SK-N-SH (cell line): Measurements from ENCODE around the gene C2orf66. TPM values are rescaled to one million over a fixed set of nuclear protein-coding genes. Genes with fewer than 3 reads are reported as not detected.

Experiments used
- CTCF ChIA-PET: fragments of 300-600, 350-600 bp; formaldehyde crosslinking; extraction: SDS; loops from one replicate; lab custom pipeline; 2021; lab: Yijun Ruan, JAX
- POLR2A ChIA-PET: fragments of 350-600 bp; sonication (Branson Sonifier 250); formaldehyde crosslinking; extraction: SDS; loops from one replicate; lab custom pipeline; 2020; ENCODE audit warnings: antibody characterized with exemption, inconsistent platforms; lab: Yijun Ruan, JAX
- DNase-seq: peaks from one replicate; pipeline ENCODE4 v3.0.0; 2012
- H2AFZ ChIP-seq: fragments of 200-600 bp; sonication (generic); 2 replicates; pipeline ENCODE4 v1.8.1; 2016; ENCODE audit warnings: antibody characterized with exemption, mild to moderate bottlenecking, low read depth
- H3F3A ChIP-seq: fragments of 200-600 bp; sonication (generic); replicated peaks from 2 replicates; pipeline ENCODE3; 2016; ENCODE audit warnings: antibody characterized with exemption, mild to moderate bottlenecking; ENCODE audit not compliant: insufficient read depth
- H3K27ac ChIP-seq, 2 experiments: fragments of 200-500 bp in 1 of 2; fragments of 200-600 bp in 1 of 2; sonication (Bioruptor generic) in 1 of 2; sonication (generic), shearing (Covaris generic) in 1 of 2; 2 replicates each; pipeline versions ENCODE4 v1.5.1 to v1.6.1; 2014 to 2016; ENCODE audit warnings: low read depth in 2 of 2, inconsistent platforms in 1 of 2, low read length in 1 of 2, mild to moderate bottlenecking in 1 of 2, mixed read lengths in 1 of 2
- H3K27me3 ChIP-seq: fragments of 200-600 bp; sonication (generic), shearing (Covaris generic); 2 replicates; pipeline ENCODE4 v1.6.1; 2016; ENCODE audit warnings: mixed run types; ENCODE audit not compliant: insufficient read depth
- H3K36me3 ChIP-seq, 2 experiments: fragments of 200-500 bp in 1 of 2; fragments of 200-600 bp in 1 of 2; sonication (Bioruptor generic) in 1 of 2; sonication (generic) in 1 of 2; replicated peaks in 1 of 2; 2 replicates each; pipeline versions ENCODE3 to v1.5.1; 2014 to 2016; ENCODE audit warnings: low read length in 1 of 2, mild to moderate bottlenecking in 1 of 2; ENCODE audit not compliant: insufficient read depth in 2 of 2, control insufficient read depth in 1 of 2
- H3K4me1 ChIP-seq, 2 experiments: fragments of 200-500 bp in 1 of 2; fragments of 200-600 bp in 1 of 2; sonication (Bioruptor generic) in 1 of 2; sonication (generic), shearing (Covaris generic) in 1 of 2; 2 replicates each; pipeline versions ENCODE4 v1.5.1 to v1.6.1; 2014 to 2016; ENCODE audit warnings: low read depth in 1 of 2, low read length in 1 of 2, mixed run types in 1 of 2; ENCODE audit not compliant: insufficient read depth in 2 of 2, control insufficient read depth in 1 of 2
- H3K4me2 ChIP-seq: fragments of 200-600 bp; sonication (generic), shearing (Covaris generic); 2 replicates; pipeline ENCODE4 v1.6.1; 2017; ENCODE audit warnings: mixed run types
- H3K4me3 ChIP-seq, 2 experiments: fragments of 200-500 bp in 1 of 2; fragments of 200-600 bp in 1 of 2; sonication (Bioruptor generic) in 1 of 2; sonication (generic), shearing (Covaris generic) in 1 of 2; 2 replicates each; pipeline versions ENCODE4 v1.5.1 to v1.8.1; 2014 to 2016; ENCODE audit warnings: low read depth in 2 of 2, inconsistent platforms in 1 of 2, low read length in 1 of 2, mild to moderate bottlenecking in 1 of 2, mixed read lengths in 1 of 2, moderate library complexity in 1 of 2
- H3K79me2 ChIP-seq: fragments of 200-600 bp; sonication (generic); 2 replicates; pipeline ENCODE4 v1.8.1; 2017; ENCODE audit warnings: mild to moderate bottlenecking; ENCODE audit not compliant: insufficient read depth
- H3K9ac ChIP-seq: fragments of 200-600 bp; sonication (generic); 2 replicates; pipeline ENCODE4 v1.6.1; 2017; ENCODE audit warnings: mixed run types
- H3K9me2 ChIP-seq: fragments of 200-600 bp; sonication (generic); 2 replicates; pipeline ENCODE4 v1.6.1; 2017; ENCODE audit warnings: mixed run types
- H3K9me3 ChIP-seq: fragments of 200-600 bp; sonication (generic); 2 replicates; pipeline ENCODE4 v1.6.1; 2017; ENCODE audit warnings: mixed run types, mild to moderate bottlenecking, moderate library complexity
- H4K20me1 ChIP-seq: fragments of 200-600 bp; sonication (generic); 2 replicates; pipeline ENCODE4 v1.6.1; 2017; ENCODE audit warnings: mild to moderate bottlenecking, mixed run types; ENCODE audit not compliant: insufficient read depth
- FOSL2 ChIP-seq: IDR thresholded peaks from 2 replicates; pipeline ENCODE4 v1.4.0; 2012; ENCODE audit warnings: low read depth, mild to moderate bottlenecking, moderate library complexity, borderline replicate concordance
- FOXM1 ChIP-seq: IDR thresholded peaks from 2 replicates; pipeline ENCODE4 v1.4.0; 2012; ENCODE audit warnings: low read depth, mild to moderate bottlenecking
- GABPA ChIP-seq: IDR thresholded peaks from 2 replicates; pipeline ENCODE4 v1.4.0; 2012; ENCODE audit warnings: low read depth, mild to moderate bottlenecking
- MAX ChIP-seq: IDR thresholded peaks from 2 replicates; pipeline ENCODE4 v1.4.0; 2012; ENCODE audit warnings: low read depth
- MEF2A ChIP-seq: IDR thresholded peaks from 2 replicates; pipeline ENCODE4 v1.4.0; 2012; ENCODE audit warnings: low read depth, borderline replicate concordance
- MXI1 ChIP-seq: IDR thresholded peaks from 2 replicates; pipeline ENCODE4 v1.6.1; 2012; ENCODE audit warnings: mild to moderate bottlenecking, low read depth, low read length, improper control_type of control experiment
- NRF1 ChIP-seq: IDR thresholded peaks from 2 replicates; pipeline ENCODE4 v1.6.1; 2012; ENCODE audit warnings: low read depth, mild to moderate bottlenecking, low read length
- RCOR1 ChIP-seq: fragments of 150-350 bp; IDR thresholded peaks from 2 replicates; pipeline ENCODE4 v1.6.1; 2017; ENCODE audit warnings: antibody characterized with exemption, low read length
- RXRA ChIP-seq: IDR thresholded peaks from 2 replicates; pipeline ENCODE4 v1.4.0; 2012; ENCODE audit warnings: low read depth, mild to moderate bottlenecking, borderline replicate concordance
- SMC3 ChIP-seq: IDR thresholded peaks from 2 replicates; pipeline ENCODE4 v1.6.1; 2012; ENCODE audit warnings: low read depth, low read length, improper control_type of control experiment
- TAF1 ChIP-seq: IDR thresholded peaks from 2 replicates; pipeline ENCODE4 v1.6.1; 2012; ENCODE audit warnings: low read depth, mild to moderate bottlenecking, low read length, moderate library complexity, borderline replicate concordance
- TCF12 ChIP-seq: IDR thresholded peaks from 2 replicates; pipeline ENCODE4 v1.4.0; 2012
- TEAD4 ChIP-seq: IDR thresholded peaks from 2 replicates; pipeline ENCODE4 v1.4.0; 2012; ENCODE audit warnings: mild to moderate bottlenecking, borderline replicate concordance; ENCODE audit not compliant: insufficient read depth
- USF1 ChIP-seq: IDR thresholded peaks from 2 replicates; pipeline ENCODE4 v1.4.0; 2012; ENCODE audit warnings: low read depth, borderline replicate concordance
- USF2 ChIP-seq: fragments of 150-350 bp; IDR thresholded peaks from 2 replicates; pipeline ENCODE4 v1.6.1; 2017; ENCODE audit warnings: antibody characterized with exemption, low read length, low read depth, borderline replicate concordance
- YY1 ChIP-seq: IDR thresholded peaks from 2 replicates; pipeline ENCODE4 v1.4.0; 2012; ENCODE audit warnings: low read depth, mild to moderate bottlenecking
- WGBS: methylation state at CpG from one replicate; pipeline ENCODE4 v1.1.6; 2017; ENCODE audit warnings: low lambda C conversion rate; 5-methylcytosine and 5-hydroxymethylcytosine counted together
- polyA plus RNA-seq, 3 experiments: library from polyadenylated mRNA; depleted of rRNA; stranded (reverse); fragments of >200 nt; gene quantifications; 2 replicates each; pipeline ENCODE4 v1.2.3, GENCODE V29; 2012
- TF ChIP-seq, protein P1 (sequence below): fragments of 150-350 bp; IDR thresholded peaks from 2 replicates; pipeline ENCODE4 v1.6.1; 2016; ENCODE audit warnings: mild to moderate bottlenecking, low read depth, low read length
- TF ChIP-seq, protein P2 (sequence below): IDR thresholded peaks from 2 replicates; pipeline ENCODE4 v1.6.1; 2012; ENCODE audit warnings: mild to moderate bottlenecking, low read depth, low read length, moderate library complexity
- TF ChIP-seq, protein P3 (sequence below): IDR thresholded peaks from 2 replicates; pipeline ENCODE4 v1.4.0; 2012; ENCODE audit warnings: low read depth, borderline replicate concordance
- TF ChIP-seq, protein P4 (sequence below): fragments of 200-600 bp; sonication (generic); IDR thresholded peaks from 2 replicates; pipeline ENCODE4 v1.6.1; 2017; ENCODE audit warnings: antibody characterized with exemption, mild to moderate bottlenecking, moderate library complexity

The C2orf66 gene
- polyA plus RNA-seq, 1 of the 3 experiments (the other 2 are of a cell fraction) = 0.64 TPM

- no peaks in the 10 kb centered on the region for H3K4me1 ChIP-seq
- WGBS = 81% methylated on average over 2 of the region's 2 CpGs
- TF ChIP-seq FOSL2 (no peak), FOXM1 (no peak), USF2 (no peak), MXI1 (no peak), YY1 (no peak), RCOR1 (no peak), TCF12 (no peak), SMC3 (no peak), NRF1 (no peak), MAX (no peak), USF1 (no peak), RXRA (no peak), TEAD4 (no peak), MEF2A (no peak), TAF1 (no peak), GABPA (no peak)
- TF ChIP-seq, protein P1, sequence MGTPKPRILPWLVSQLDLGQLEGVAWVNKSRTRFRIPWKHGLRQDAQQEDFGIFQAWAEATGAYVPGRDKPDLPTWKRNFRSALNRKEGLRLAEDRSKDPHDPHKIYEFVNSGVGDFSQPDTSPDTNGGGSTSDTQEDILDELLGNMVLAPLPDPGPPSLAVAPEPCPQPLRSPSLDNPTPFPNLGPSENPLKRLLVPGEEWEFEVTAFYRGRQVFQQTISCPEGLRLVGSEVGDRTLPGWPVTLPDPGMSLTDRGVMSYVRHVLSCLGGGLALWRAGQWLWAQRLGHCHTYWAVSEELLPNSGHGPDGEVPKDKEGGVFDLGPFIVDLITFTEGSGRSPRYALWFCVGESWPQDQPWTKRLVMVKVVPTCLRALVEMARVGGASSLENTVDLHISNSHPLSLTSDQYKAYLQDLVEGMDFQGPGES = no peak
- TF ChIP-seq, protein P2, sequence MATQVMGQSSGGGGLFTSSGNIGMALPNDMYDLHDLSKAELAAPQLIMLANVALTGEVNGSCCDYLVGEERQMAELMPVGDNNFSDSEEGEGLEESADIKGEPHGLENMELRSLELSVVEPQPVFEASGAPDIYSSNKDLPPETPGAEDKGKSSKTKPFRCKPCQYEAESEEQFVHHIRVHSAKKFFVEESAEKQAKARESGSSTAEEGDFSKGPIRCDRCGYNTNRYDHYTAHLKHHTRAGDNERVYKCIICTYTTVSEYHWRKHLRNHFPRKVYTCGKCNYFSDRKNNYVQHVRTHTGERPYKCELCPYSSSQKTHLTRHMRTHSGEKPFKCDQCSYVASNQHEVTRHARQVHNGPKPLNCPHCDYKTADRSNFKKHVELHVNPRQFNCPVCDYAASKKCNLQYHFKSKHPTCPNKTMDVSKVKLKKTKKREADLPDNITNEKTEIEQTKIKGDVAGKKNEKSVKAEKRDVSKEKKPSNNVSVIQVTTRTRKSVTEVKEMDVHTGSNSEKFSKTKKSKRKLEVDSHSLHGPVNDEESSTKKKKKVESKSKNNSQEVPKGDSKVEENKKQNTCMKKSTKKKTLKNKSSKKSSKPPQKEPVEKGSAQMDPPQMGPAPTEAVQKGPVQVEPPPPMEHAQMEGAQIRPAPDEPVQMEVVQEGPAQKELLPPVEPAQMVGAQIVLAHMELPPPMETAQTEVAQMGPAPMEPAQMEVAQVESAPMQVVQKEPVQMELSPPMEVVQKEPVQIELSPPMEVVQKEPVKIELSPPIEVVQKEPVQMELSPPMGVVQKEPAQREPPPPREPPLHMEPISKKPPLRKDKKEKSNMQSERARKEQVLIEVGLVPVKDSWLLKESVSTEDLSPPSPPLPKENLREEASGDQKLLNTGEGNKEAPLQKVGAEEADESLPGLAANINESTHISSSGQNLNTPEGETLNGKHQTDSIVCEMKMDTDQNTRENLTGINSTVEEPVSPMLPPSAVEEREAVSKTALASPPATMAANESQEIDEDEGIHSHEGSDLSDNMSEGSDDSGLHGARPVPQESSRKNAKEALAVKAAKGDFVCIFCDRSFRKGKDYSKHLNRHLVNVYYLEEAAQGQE = no peak
- TF ChIP-seq, protein P3, sequence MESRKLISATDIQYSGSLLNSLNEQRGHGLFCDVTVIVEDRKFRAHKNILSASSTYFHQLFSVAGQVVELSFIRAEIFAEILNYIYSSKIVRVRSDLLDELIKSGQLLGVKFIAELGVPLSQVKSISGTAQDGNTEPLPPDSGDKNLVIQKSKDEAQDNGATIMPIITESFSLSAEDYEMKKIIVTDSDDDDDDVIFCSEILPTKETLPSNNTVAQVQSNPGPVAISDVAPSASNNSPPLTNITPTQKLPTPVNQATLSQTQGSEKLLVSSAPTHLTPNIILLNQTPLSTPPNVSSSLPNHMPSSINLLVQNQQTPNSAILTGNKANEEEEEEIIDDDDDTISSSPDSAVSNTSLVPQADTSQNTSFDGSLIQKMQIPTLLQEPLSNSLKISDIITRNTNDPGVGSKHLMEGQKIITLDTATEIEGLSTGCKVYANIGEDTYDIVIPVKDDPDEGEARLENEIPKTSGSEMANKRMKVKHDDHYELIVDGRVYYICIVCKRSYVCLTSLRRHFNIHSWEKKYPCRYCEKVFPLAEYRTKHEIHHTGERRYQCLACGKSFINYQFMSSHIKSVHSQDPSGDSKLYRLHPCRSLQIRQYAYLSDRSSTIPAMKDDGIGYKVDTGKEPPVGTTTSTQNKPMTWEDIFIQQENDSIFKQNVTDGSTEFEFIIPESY = no peak
- TF ChIP-seq, protein P4, sequence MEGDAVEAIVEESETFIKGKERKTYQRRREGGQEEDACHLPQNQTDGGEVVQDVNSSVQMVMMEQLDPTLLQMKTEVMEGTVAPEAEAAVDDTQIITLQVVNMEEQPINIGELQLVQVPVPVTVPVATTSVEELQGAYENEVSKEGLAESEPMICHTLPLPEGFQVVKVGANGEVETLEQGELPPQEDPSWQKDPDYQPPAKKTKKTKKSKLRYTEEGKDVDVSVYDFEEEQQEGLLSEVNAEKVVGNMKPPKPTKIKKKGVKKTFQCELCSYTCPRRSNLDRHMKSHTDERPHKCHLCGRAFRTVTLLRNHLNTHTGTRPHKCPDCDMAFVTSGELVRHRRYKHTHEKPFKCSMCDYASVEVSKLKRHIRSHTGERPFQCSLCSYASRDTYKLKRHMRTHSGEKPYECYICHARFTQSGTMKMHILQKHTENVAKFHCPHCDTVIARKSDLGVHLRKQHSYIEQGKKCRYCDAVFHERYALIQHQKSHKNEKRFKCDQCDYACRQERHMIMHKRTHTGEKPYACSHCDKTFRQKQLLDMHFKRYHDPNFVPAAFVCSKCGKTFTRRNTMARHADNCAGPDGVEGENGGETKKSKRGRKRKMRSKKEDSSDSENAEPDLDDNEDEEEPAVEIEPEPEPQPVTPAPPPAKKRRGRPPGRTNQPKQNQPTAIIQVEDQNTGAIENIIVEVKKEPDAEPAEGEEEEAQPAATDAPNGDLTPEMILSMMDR = no peak
- peak; percentile 7 for DNase-seq
- H3K4me3 ChIP-seq = no peak overlapping the region
- no peaks in the 10 kb centered on the region for H3K36me3 ChIP-seq
- H3K4me2 ChIP-seq = no peak overlapping the region
- no peak overlapping the region for H2AFZ ChIP-seq
- H3K79me2 ChIP-seq = no peaks in the 10 kb centered on the region
- H3K9ac ChIP-seq = no peak overlapping the region
- no peaks in the 10 kb centered on the region for H3K9me3 ChIP-seq
- POLR2A ChIA-PET = interaction anchor here (1.5 kb wide), 1 partner anchor 9 kb away, joined by 4 read pairs; the partner anchor contains the start of gene GTF3C3
- no peak overlapping the region for H3K27ac ChIP-seq
- CTCF ChIA-PET = interaction anchor here (0.9 to 1.0 kb wide), 2 partner anchors 9 to 730 kb away, joined by 3 to 4 read pairs; partner anchors contain the start of gene GTF3C3
- H3K9me2 ChIP-seq = no peaks in the 10 kb centered on the region
- no peaks in the 10 kb centered on the region for H4K20me1 ChIP-seq
- peaks cover 7% of the 10 kb centered on the region for H3F3A ChIP-seq
- H3K27me3 ChIP-seq = no peaks in the 10 kb centered on the region
These were observed 981 bp downstream of the C2orf66 start for GRCh38 chr2:196808083-196808665.
